AG09319 (cell line): ENCODE data around the gene MBD3L4.

ENCODE experiments used
- DNase-seq: peaks from one replicate; pipeline ENCODE4 v3.0.0-alpha.2; 2010; ENCODE audit warnings: low read depth; ENCODE audit errors: extremely low read depth
- CTCF ChIP-seq: IDR thresholded peaks from 2 replicates; pipeline ENCODE4 v1.5.1; 2011; ENCODE audit warnings: low read depth, mild to moderate bottlenecking, inconsistent platforms, low read length, moderate library complexity

MBD3L4 gene

DNA sequence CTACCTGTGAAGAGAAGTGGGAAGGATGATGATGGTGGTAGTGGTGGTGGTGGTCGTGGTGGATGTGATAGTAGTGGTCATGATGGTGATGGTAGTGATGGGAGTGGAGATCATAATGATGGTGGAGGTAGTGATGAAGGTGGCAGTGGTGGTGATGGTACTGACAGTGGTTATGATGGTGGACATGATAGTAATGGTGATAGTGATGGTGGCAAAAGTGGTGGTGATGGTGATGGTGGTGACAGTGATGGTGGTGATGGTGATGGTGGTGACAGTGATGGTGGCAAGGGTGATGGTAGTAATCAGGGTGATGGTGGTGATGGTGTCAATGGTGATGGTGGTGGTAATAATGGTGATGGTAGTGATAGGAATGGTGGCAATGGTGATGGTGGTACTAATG lies 44.9 kb downstream of the MBD3L4 start:
- no peak for TF ChIP-seq CTCF
- DNase-seq: no peak

GRCh38 chr19:6988257-6988656 lies 51.7 kb downstream of the MBD3L4 start:
- DNase-seq: no peak
- no peak for TF ChIP-seq CTCF

GRCh38 chr19:6987850-6988249 lies 52.1 kb downstream of the MBD3L4 start:
- no peak for DNase-seq

More at GRCh38 chr19:6987850-6988249, 52.1 kb downstream of the MBD3L4 start:
- no peak for TF ChIP-seq CTCF
